ENCODE measurements around the gene EPS8L3.

- TF ChIP-seq POLR2AphosphoS5 (IDR thresholded peaks at IDR 0.05; ENCODE audit: low read depth, low read length), result no peak
- TF ChIP-seq REST (IDR thresholded peaks at IDR 0.05; ENCODE audit: insufficient read depth in 1 of 2, low read depth in 2 of 2, low read length in 2 of 2), result no peak
- no peak for TF ChIP-seq SIN3A (IDR thresholded peaks at IDR 0.05; ENCODE audit: borderline replicate concordance, insufficient read depth, low read length)
- TF ChIP-seq TAF1 (IDR thresholded peaks at IDR 0.05; ENCODE audit: borderline replicate concordance, insufficient read depth, low read length), result no peak
These were observed 59.5 kb downstream of the EPS8L3 start for GRCh38 chr1:109704173-109704572.

Data from PFSK-1 (cell line).